Immature natural killer cell (primary cell): ENCODE results near the gene CLPSL1. TPM values are rescaled to one million over a fixed set of nuclear protein-coding genes. Genes with fewer than 3 reads are reported as not detected.

Source experiments
- DNase-seq, 3 donors: peaks; one replicate each; pipeline ENCODE4 v3.0.0; 2022; ENCODE audit warnings: mixed read lengths in 1 of 3
- H3K27ac Mint-ChIP-seq, 6 donors: one replicate each; pipeline ENCODE4 v1.8.0; 2020; ENCODE audit warnings: mixed read lengths in 6 of 6, mild to moderate bottlenecking in 5 of 6, inconsistent platforms in 4 of 6, moderate library complexity in 3 of 6
- H3K27me3 Mint-ChIP-seq, 3 donors: one replicate each; pipeline ENCODE4 v1.8.0; 2020 to 2021; ENCODE audit warnings: low read depth in 3 of 3, mild to moderate bottlenecking in 3 of 3, mixed read lengths in 3 of 3, moderate library complexity in 3 of 3, inconsistent platforms in 1 of 3
- H3K36me3 Mint-ChIP-seq, 3 donors: one replicate each; pipeline ENCODE4 v1.8.0; 2020; ENCODE audit warnings: mixed read lengths in 3 of 3, inconsistent platforms in 2 of 3, mild to moderate bottlenecking in 2 of 3
- H3K4me1 Mint-ChIP-seq, 2 donors: one replicate each; pipeline ENCODE4 v1.8.0; 2020; ENCODE audit warnings: inconsistent platforms in 2 of 2, mild to moderate bottlenecking in 2 of 2, mixed read lengths in 2 of 2, moderate library complexity in 1 of 2
- H3K4me3 Mint-ChIP-seq, 5 donors: one replicate each; pipeline ENCODE4 v1.8.0; 2020; ENCODE audit warnings: mild to moderate bottlenecking in 5 of 5, mixed read lengths in 5 of 5, inconsistent platforms in 3 of 5, moderate library complexity in 3 of 5
- H3K9me3 Mint-ChIP-seq, 6 donors: one replicate each; pipeline ENCODE4 v1.8.0; 2020; ENCODE audit warnings: mild to moderate bottlenecking in 6 of 6, mixed read lengths in 6 of 6, inconsistent platforms in 4 of 6, moderate library complexity in 3 of 6
- polyA plus RNA-seq, 3 donors: library from polyadenylated mRNA; unstranded; fragments of 300-500 nt; fragmentation: Illumina TruSeq; gene quantifications; one replicate each; pipeline ENCODE4 v1.2.3, GENCODE V29; 2021

Gene CLPSL1
- polyA plus RNA-seq, 3 donors from 2014 or later: not detected

- H3K36me3 Mint-ChIP-seq: peaks cover 2 to 10% (median 7%) of the 10 kb centered on the region in 3 donors
- H3K4me1 Mint-ChIP-seq: no peaks in the 10 kb centered on the region
- H3K4me3 Mint-ChIP-seq: no peak overlapping the region
- H3K9me3 Mint-ChIP-seq: no peaks in the 10 kb centered on the region
- DNase-seq: no peak
- peaks cover 0 to 2% (median 0%) of the 10 kb centered on the region in 3 donors for H3K27me3 Mint-ChIP-seq
- H3K27ac Mint-ChIP-seq: no peak overlapping the region
Observed at GRCh38 chr6:35829306-35829705, 48.5 kb downstream of the CLPSL1 start.

- DNase-seq: no peak
- H3K27ac Mint-ChIP-seq: no peak overlapping the region
- no peak overlapping the region for H3K4me3 Mint-ChIP-seq
- no peaks in the 10 kb centered on the region for H3K9me3 Mint-ChIP-seq
- no peaks in the 10 kb centered on the region for H3K4me1 Mint-ChIP-seq
- peaks cover 0 to 2% (median 0%) of the 10 kb centered on the region in 3 donors for H3K27me3 Mint-ChIP-seq
- H3K36me3 Mint-ChIP-seq: peaks cover 11 to 28% (median 20%) of the 10 kb centered on the region in 3 donors
Observed at GRCh38 chr6:35831257-35832007, 50.6 kb downstream of the CLPSL1 start.

- Mint-ChIP-seq H3K9me3 (no peaks in the 10 kb centered on the region), H3K4me3 (no peak overlapping the region), H3K4me1 (no peaks in the 10 kb centered on the region), H3K36me3 (peaks cover 16 to 42% (median 29%) of the 10 kb centered on the region in 3 donors), H3K27ac (peak overlapping the region in 1 of 6 donors; percentile 6), H3K27me3 (peaks cover 0 to 2% (median 0%) of the 10 kb centered on the region in 3 donors)
- DNase-seq: no peak
Observed at GRCh38 chr6:35833536-35833935, 52.7 kb downstream of the CLPSL1 start.

Other genes with a start within 250 kb of the CLPSL1 start
- 10 to 100 TPM; 26.1 to 99.0 (median 29.3) TPM for gene FKBP5, start 92.1 kb upstream of the CLPSL1 start, polyA plus RNA-seq
- gene ARMC12, start 44.0 kb upstream of the CLPSL1 start, polyA plus RNA-seq: under 1 TPM in 1 of 3 donors, not detected in 2; 0.16 TPM
- not detected for gene CLPSL2, start 4.4 kb upstream of the CLPSL1 start, polyA plus RNA-seq
- gene CLPS, start 16.3 kb downstream of the CLPSL1 start, polyA plus RNA-seq: not detected
- gene LHFPL5, start 24.3 kb downstream of the CLPSL1 start, polyA plus RNA-seq: not detected
- gene SRPK1, start 140.1 kb downstream of the CLPSL1 start, polyA plus RNA-seq: 10 to 100 TPM; 34.4 to 44.7 (median 34.7) TPM
- gene SLC26A8, start 243.6 kb downstream of the CLPSL1 start, polyA plus RNA-seq: not detected
- gene MAPK14, start 246.8 kb downstream of the CLPSL1 start, polyA plus RNA-seq: 10 to 100 TPM; 34.4 to 71.8 (median 44.6) TPM